Activated T-cell treated with anti-CD3 and anti-CD28 coated beads for 24 hours (primary cell): ENCODE measurements around the gene RDH16.
"Not testable (repeated sequence)": the region's sequence is repeated elsewhere in the genome, so short reads cannot be mapped to it uniquely, and the experiment has no call there.

Experiments
- DNase-seq: peaks from one replicate; pipeline ENCODE4 v3.0.0-alpha.2; 2020; ENCODE audit warnings: low read depth

RDH16 gene

GRCh38 chr12:56953314-56953713 is 4.1 kb downstream of the RDH16 start:
- DNase-seq, result no peak

GRCh38 chr12:56951582-56952339 is 5.6 kb downstream of the RDH16 start:
- DNase-seq, result no peak

GRCh38 chr12:56948881-56949280 is 8.5 kb downstream of the RDH16 start:
- DNase-seq, result no peak

GRCh38 chr12:56948457-56948777 is 9.0 kb downstream of the RDH16 start:
- DNase-seq, result no peak

GRCh38 chr12:56947633-56948456 is 9.6 kb downstream of the RDH16 start:
- DNase-seq, result no peak

GRCh38 chr12:56943878-56944277 is 13.5 kb downstream of the RDH16 start:
- no peak for DNase-seq

GRCh38 chr12:56943374-56943773 is 14.0 kb downstream of the RDH16 start:
- DNase-seq, result not testable (repeated sequence)

GRCh38 chr12:56941299-56942017 is 15.9 kb downstream of the RDH16 start:
- DNase-seq, result no peak

GRCh38 chr12:56940942-56941298 is 16.5 kb downstream of the RDH16 start:
- DNase-seq, result not testable (repeated sequence)

- DNase-seq, result no peak
Measured at GRCh38 chr12:56935752-56936151, 21.7 kb downstream of the RDH16 start.

- no peak for DNase-seq
Measured at GRCh38 chr12:56935157-56935556, 22.3 kb downstream of the RDH16 start.

GRCh38 chr12:56933826-56934625 is 23.4 kb downstream of the RDH16 start, which contains the start of gene SDR9C7:
TSS of gene SDR9C7 (minus strand) at chr12:56934408. CDS start at chr12:56934261, 147 bp downstream.
- DNase-seq, result no peak

GRCh38 chr12:56932867-56933266 is 24.5 kb downstream of the RDH16 start:
- DNase-seq, result no peak

GRCh38 chr12:56932146-56932545 is 25.3 kb downstream of the RDH16 start:
- no peak for DNase-seq

GRCh38 chr12:56931474-56931978 is 25.9 kb downstream of the RDH16 start:
- DNase-seq, result no peak

GRCh38 chr12:56930241-56930640 is 27.2 kb downstream of the RDH16 start:
- no peak for DNase-seq

GRCh38 chr12:56929780-56930179 is 27.6 kb downstream of the RDH16 start:
- DNase-seq, result no peak

GRCh38 chr12:56928262-56928661 is 29.1 kb downstream of the RDH16 start:
- no peak for DNase-seq

GRCh38 chr12:56927281-56927680 is 30.1 kb downstream of the RDH16 start:
- DNase-seq, result no peak

GRCh38 chr12:56922031-56922430 is 35.4 kb downstream of the RDH16 start:
- DNase-seq, result no peak

- DNase-seq, result no peak
Measured at GRCh38 chr12:56921346-56921745, 36.1 kb downstream of the RDH16 start.

- not testable (repeated sequence) for DNase-seq
Measured at GRCh38 chr12:56918139-56918538, 39.3 kb downstream of the RDH16 start.
